NB4 (cell line): Measurements from ENCODE around the gene SMC3.
A peak's percentile ranks its signal among the peaks of the same experiment; 100 is the strongest.

Experiments used
- DNase-seq: peaks from one replicate; pipeline ENCODE4 v3.0.0; 2010; ENCODE audit warnings: low read depth
- H3K4me3 ChIP-seq: one replicate; pipeline ENCODE4 v1.5.1; 2011; ENCODE audit warnings: mild to moderate bottlenecking, low read depth, low read length, moderate library complexity
- MYC ChIP-seq: IDR thresholded peaks from 2 replicates; pipeline ENCODE4 v1.6.1; 2011; ENCODE audit warnings: low read depth, low read length
- POLR2A ChIP-seq: IDR thresholded peaks from 2 replicates; pipeline ENCODE4 v1.6.1; 2011; ENCODE audit warnings: mild to moderate bottlenecking; ENCODE audit not compliant: insufficient read length; ENCODE audit errors: extremely low read depth
- TF ChIP-seq, protein P1 (sequence below): IDR thresholded peaks from one replicate; pipeline ENCODE4 v1.5.1; 2012; ENCODE audit warnings: low read depth, low read length
- TF ChIP-seq, protein P2 (sequence below): IDR thresholded peaks from 2 replicates; pipeline ENCODE4 v1.6.1; 2011; ENCODE audit warnings: low read depth, low read length

Gene SMC3

DNA sequence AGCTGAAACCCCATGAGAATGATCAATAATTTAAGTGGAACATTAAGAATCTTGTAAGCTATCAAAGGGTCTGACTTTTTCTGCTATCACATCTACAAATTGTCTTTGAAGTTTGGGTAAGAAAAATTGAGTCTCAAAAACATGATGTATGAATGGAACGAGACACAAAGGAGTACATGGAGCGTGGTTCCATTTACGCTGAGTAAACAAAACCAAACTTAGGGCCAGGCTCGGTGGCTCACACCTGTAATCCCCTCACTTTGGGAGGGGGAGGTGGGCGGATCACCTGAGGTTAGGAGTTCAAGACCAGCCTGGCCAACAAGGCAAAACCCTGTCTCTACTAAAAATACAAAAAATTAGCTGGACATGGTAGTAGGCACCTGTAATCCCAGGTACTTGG, 24.3 kb downstream of the SMC3 start:
- no peak for DNase-seq
- H3K4me3 ChIP-seq, result no peak overlapping the region
- TF ChIP-seq, protein P1, sequence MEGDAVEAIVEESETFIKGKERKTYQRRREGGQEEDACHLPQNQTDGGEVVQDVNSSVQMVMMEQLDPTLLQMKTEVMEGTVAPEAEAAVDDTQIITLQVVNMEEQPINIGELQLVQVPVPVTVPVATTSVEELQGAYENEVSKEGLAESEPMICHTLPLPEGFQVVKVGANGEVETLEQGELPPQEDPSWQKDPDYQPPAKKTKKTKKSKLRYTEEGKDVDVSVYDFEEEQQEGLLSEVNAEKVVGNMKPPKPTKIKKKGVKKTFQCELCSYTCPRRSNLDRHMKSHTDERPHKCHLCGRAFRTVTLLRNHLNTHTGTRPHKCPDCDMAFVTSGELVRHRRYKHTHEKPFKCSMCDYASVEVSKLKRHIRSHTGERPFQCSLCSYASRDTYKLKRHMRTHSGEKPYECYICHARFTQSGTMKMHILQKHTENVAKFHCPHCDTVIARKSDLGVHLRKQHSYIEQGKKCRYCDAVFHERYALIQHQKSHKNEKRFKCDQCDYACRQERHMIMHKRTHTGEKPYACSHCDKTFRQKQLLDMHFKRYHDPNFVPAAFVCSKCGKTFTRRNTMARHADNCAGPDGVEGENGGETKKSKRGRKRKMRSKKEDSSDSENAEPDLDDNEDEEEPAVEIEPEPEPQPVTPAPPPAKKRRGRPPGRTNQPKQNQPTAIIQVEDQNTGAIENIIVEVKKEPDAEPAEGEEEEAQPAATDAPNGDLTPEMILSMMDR, result no peak
- no peak for TF ChIP-seq MYC

DNA sequence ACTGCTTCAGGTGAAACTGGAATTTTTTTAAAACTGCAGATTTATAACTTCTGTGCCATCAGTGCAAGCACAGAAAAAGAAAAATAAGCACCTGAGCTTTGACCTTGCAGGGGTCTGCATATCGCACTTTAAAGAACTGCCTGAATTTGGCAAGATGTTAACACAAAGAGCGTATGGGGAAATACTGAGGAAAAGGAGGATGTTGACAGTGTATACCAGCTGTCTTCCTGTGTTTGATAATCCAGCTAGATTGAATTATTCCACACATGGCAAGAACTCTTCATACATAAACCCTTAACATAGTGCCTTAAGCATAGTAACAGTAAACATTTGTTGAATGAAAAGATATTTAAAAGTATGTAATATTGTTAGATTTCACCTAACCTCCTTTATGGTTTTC, 30.0 kb downstream of the SMC3 start:
- TF ChIP-seq, protein P2, sequence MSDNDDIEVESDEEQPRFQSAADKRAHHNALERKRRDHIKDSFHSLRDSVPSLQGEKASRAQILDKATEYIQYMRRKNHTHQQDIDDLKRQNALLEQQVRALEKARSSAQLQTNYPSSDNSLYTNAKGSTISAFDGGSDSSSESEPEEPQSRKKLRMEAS, result no peak
- TF ChIP-seq, protein P1, result no peak
- no peak for TF ChIP-seq POLR2A
- TF ChIP-seq MYC, result no peak
- no peak overlapping the region for H3K4me3 ChIP-seq
- DNase-seq, result no peak

DNA sequence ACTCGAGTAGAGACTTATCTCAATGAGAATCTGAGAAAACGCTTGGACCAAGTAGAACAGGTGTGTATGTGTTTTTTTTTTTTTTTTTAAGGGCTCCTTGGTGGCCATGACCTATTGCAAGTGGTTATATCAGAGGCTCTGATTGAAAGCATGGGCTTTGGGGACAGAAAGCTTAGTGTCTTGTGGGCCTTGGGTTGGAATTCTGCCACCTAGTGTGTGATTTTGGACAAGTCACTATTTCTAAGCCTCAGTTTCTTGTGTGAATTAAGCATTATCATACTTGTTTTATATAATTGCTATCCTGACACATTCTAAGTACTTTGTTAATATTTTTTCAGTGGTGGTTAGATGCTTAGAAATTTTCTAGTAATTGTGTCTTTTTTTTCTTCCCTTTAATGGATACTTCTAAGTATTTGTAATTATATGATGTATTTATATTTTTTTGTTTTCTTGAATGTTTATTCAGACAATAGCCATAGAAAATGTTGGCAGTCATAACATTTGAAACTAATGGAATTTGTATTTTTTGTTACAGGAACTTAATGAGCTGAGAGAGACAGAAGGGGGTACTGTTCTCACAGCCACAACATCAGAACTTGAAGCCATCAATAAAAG, 33.1 kb downstream of the SMC3 start:
- no peak overlapping the region for H3K4me3 ChIP-seq
- peak; percentile 80 for DNase-seq
- TF ChIP-seq POLR2A, result no peak
- TF ChIP-seq, protein P1, result peak; percentile 62
- TF ChIP-seq, protein P2, result no peak
- no peak for TF ChIP-seq MYC

DNA sequence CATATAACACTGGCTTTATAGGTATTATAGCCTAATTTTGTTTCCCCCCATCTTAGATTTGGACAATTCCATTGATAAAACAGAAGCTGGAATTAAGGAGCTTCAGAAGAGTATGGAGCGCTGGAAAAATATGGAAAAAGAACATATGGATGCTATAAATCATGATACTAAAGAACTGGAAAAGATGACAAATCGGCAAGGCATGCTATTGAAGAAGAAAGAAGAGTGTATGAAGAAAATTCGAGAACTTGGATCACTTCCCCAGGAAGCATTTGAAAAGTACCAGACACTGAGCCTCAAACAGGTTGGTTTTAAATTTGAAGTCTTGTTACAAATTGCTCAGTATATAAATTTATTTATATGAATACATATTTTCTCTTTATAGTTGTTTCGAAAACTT, 34.1 kb downstream of the SMC3 start:
- H3K4me3 ChIP-seq, result no peak overlapping the region
- TF ChIP-seq POLR2A (no peak), MYC (no peak)
- TF ChIP-seq, protein P1, result no peak
- TF ChIP-seq, protein P2, result no peak
- no peak for DNase-seq

DNA sequence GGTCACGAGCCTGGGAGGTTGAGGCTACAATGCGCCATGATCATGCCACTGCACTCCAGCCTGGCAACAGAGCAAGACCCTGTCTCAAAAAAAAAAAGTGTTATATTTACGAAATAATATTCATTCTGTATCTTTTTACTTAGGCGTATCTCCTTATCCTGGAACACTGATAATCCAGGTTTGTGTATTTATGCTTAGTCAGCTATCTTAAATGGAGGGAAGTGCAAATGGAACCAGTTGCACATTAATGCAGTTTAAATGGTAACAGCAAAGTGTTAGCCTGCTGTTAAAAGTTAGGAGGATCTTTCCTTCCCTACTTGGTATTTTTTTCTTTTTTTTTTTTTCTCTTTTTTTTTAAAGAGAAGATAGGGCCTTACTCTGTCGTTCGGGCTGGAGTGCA, 40.6 kb downstream of the SMC3 start:
- no peak overlapping the region for H3K4me3 ChIP-seq
- TF ChIP-seq, protein P2, result no peak
- TF ChIP-seq, protein P1, result no peak
- TF ChIP-seq POLR2A (no peak), MYC (no peak)
- no peak for DNase-seq

DNA sequence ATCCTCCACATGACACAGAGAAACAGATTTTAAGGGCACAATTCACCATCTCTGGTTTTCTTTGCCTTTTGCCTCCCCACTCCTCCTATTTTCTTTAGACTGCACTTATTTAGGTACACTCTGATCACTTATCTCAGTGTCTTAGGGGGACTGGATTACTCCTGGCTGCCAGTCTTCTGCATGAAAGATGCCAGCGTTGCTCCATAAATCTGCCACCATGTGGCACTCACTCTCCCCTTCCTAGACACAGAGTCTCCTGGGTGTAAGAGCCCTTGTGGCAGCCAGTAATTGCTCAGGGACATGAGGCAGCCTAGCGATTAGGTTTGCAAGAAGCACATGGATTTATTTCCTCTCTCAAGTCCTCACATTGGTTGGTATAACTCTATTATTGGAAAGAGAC, 42.1 kb downstream of the SMC3 start:
- no peak overlapping the region for H3K4me3 ChIP-seq
- peak; percentile 48 for DNase-seq

More for the DNA sequence above, 42.1 kb downstream of the SMC3 start:
- TF ChIP-seq, protein P1, result no peak
- TF ChIP-seq, protein P2, result no peak
- no peak for TF ChIP-seq MYC
- no peak for TF ChIP-seq POLR2A
